NCI-H187 (cell line): ENCODE data around the gene GNB1L.
"Not testable (repeated sequence)": the region's sequence is repeated elsewhere in the genome, so short reads cannot be mapped to it uniquely, and the experiment has no call there.

Source experiments
- DNase-seq, 2 experiments: peaks; one replicate each; lab custom pipeline; 2025; lab: John Stamatoyannopoulos, UW

Gene GNB1L

GRCh38 chr22:19843107-19843856 lies 11.4 kb downstream of the GNB1L start:
- DNase-seq: no peak

GRCh38 chr22:19842393-19843106 lies 12.1 kb downstream of the GNB1L start:
- DNase-seq: no peak

GRCh38 chr22:19841641-19842392 lies 12.9 kb downstream of the GNB1L start:
- no peak for DNase-seq

GRCh38 chr22:19840955-19841640 lies 13.6 kb downstream of the GNB1L start:
- DNase-seq: no peak

- no peak for DNase-seq
Measured at GRCh38 chr22:19840059-19840458, 14.6 kb downstream of the GNB1L start.

- DNase-seq: no peak
Measured at GRCh38 chr22:19837915-19838314, 16.8 kb downstream of the GNB1L start.

GRCh38 chr22:19836512-19836911 lies 18.2 kb downstream of the GNB1L start:
- no peak for DNase-seq

GRCh38 chr22:19834599-19834998 lies 20.1 kb downstream of the GNB1L start:
- no peak for DNase-seq

- DNase-seq: not testable (repeated sequence)
Measured at GRCh38 chr22:19833327-19833726, 21.3 kb downstream of the GNB1L start.

GRCh38 chr22:19832476-19833108 lies 22.1 kb downstream of the GNB1L start:
- no peak for DNase-seq

- not testable (repeated sequence) for DNase-seq
Measured at GRCh38 chr22:19831979-19832378, 22.7 kb downstream of the GNB1L start.

GRCh38 chr22:19831016-19831415 lies 23.7 kb downstream of the GNB1L start:
- no peak for DNase-seq

- DNase-seq: no peak
Measured at GRCh38 chr22:19828035-19828401, 26.7 kb downstream of the GNB1L start.

GRCh38 chr22:19827341-19828034 lies 27.2 kb downstream of the GNB1L start:
- no peak for DNase-seq

GRCh38 chr22:19826619-19826950 lies 28.1 kb downstream of the GNB1L start:
- DNase-seq: no peak

GRCh38 chr22:19825904-19826618 lies 28.6 kb downstream of the GNB1L start:
- DNase-seq: no peak

GRCh38 chr22:19824926-19825339 lies 29.7 kb downstream of the GNB1L start:
- no peak for DNase-seq

- no peak for DNase-seq
Measured at GRCh38 chr22:19824212-19824925, 30.3 kb downstream of the GNB1L start.

GRCh38 chr22:19823902-19824211 lies 30.8 kb downstream of the GNB1L start:
- no peak for DNase-seq
